ENCODE results near the gene DCAF12. TPM values are rescaled to one million over a fixed set of nuclear protein-coding genes. Genes with fewer than 3 reads are reported as not detected.

The DCAF12 gene
- total RNA-seq (2022; extraction: Qiagen RNA extraction; ENCODE audit: low read depth): 36.3 to 44.7 TPM (median 38.5 TPM) in 5 replicates

GRCh38 chr9:34126207-34127034 lies at the start of gene DCAF12:
Gene DCAF12 (minus strand): TSS chr9:34126698. CDS start chr9:34126431, 267 bp downstream.

GRCh38 chr9:34048727-34049629 lies 77.5 kb downstream of the DCAF12 start, which contains the start of gene UBAP2:
Gene UBAP2 (minus strand): TSS chr9:34048887. CDS start chr9:34017148, 31,739 bp downstream.

Other genes starting within 250 kb of the DCAF12 start
- 36.7 to 46.6 TPM (median 45.8 TPM) in 5 replicates for gene UBAP2, start 77.8 kb downstream of the DCAF12 start, total RNA-seq (2022; extraction: Qiagen RNA extraction; ENCODE audit: low read depth)
- 45.1 to 48.6 TPM (median 47.4 TPM) in 5 replicates for gene UBAP1, start 52.3 kb upstream of the DCAF12 start, total RNA-seq (2022; extraction: Qiagen RNA extraction; ENCODE audit: low read depth)
- 2.9 to 4.5 TPM (median 3.6 TPM) in 5 replicates for gene KIF24, start 202.6 kb upstream of the DCAF12 start, total RNA-seq (2022; extraction: Qiagen RNA extraction; ENCODE audit: low read depth)
- gene NUDT2, start 202.9 kb upstream of the DCAF12 start, total RNA-seq (2022; extraction: Qiagen RNA extraction; ENCODE audit: low read depth): 22.7 to 25.0 TPM (median 23.9 TPM) in 5 replicates